Activated CD4-positive, alpha-beta memory T cell treated with anti-CD3 and anti-CD28 coated beads, Interleukin-2, amount 10 ng/mL, durations not matched to agents 7 days and 5 days (primary cell): ENCODE results near the gene NLRX1. TPM values are rescaled to one million over a fixed set of nuclear protein-coding genes. Genes with fewer than 3 reads are reported as not detected.
A peak's percentile ranks its signal among the peaks of the same experiment; 100 is the strongest.
"Not testable (repeated sequence)": the region's sequence is repeated elsewhere in the genome, so short reads cannot be mapped to it uniquely, and the experiment has no call there.

Source experiments
- CTCF ChIA-PET: fragments of 350-600 bp; sonication (Branson Sonifier 250); formaldehyde crosslinking; loops from one replicate; lab custom pipeline; 2021; ENCODE audit warnings: antibody characterized with exemption, inconsistent platforms; lab: Charles Lee
- POLR2A ChIA-PET: fragments of 350-600 bp; sonication (Branson Sonifier 250); formaldehyde crosslinking; loops from one replicate; lab custom pipeline; 2021; ENCODE audit warnings: antibody characterized with exemption; lab: Charles Lee
- DNase-seq: peaks from one replicate; pipeline ENCODE4 v3.0.0-alpha.2; 2020
- H3K27ac Mint-ChIP-seq: one replicate; pipeline ENCODE4 v1.8.0; 2021; ENCODE audit warnings: mild to moderate bottlenecking, mixed read lengths
- H3K27me3 Mint-ChIP-seq: one replicate; pipeline ENCODE4 v1.8.0; 2021; ENCODE audit warnings: mixed read lengths
- H3K36me3 Mint-ChIP-seq: one replicate; pipeline ENCODE4 v1.8.0; 2021; ENCODE audit warnings: low read depth, mixed read lengths
- H3K4me1 Mint-ChIP-seq: one replicate; pipeline ENCODE4 v1.8.0; 2021; ENCODE audit warnings: mixed read lengths
- H3K4me3 Mint-ChIP-seq: one replicate; pipeline ENCODE4 v1.8.0; 2021; ENCODE audit warnings: mild to moderate bottlenecking, mixed read lengths
- H3K9me3 Mint-ChIP-seq: one replicate; pipeline ENCODE4 v1.8.0; 2021; ENCODE audit warnings: mixed read lengths
- total RNA-seq, 2 experiments: library from RNA; stranded (reverse); gene quantifications; one replicate each; pipeline ENCODE4 v1.2.3, GENCODE V29; 2021

The NLRX1 gene
- total RNA-seq, 2 experiments from 2014 or later, result 19.2 to 21.9 TPM

- CTCF ChIA-PET, result interaction anchor here (1.0 to 1.8 kb wide), 5 partner anchors 9 to 162 kb away, joined by 3 to 15 read pairs (median 5); partner anchors contain the start of gene NLRX1
- H3K4me3 Mint-ChIP-seq, result no peak overlapping the region
- no peaks in the 10 kb centered on the region for H3K27me3 Mint-ChIP-seq
- peak overlapping the region; percentile 24 for H3K27ac Mint-ChIP-seq
- H3K9me3 Mint-ChIP-seq, result no peaks in the 10 kb centered on the region
- POLR2A ChIA-PET, result interaction anchor here (1.3 to 1.4 kb wide), 2 partner anchors 9 to 71 kb away, joined by 3 to 11 read pairs; partner anchors contain the start of genes C2CD2L and NLRX1
- peaks cover 22% of the 10 kb centered on the region for H3K36me3 Mint-ChIP-seq
- H3K4me1 Mint-ChIP-seq, result peaks cover 22% of the 10 kb centered on the region
- DNase-seq, result no peak
Observed at GRCh38 chr11:119178166-119178680, 9.7 kb downstream of the NLRX1 start.

DNA sequence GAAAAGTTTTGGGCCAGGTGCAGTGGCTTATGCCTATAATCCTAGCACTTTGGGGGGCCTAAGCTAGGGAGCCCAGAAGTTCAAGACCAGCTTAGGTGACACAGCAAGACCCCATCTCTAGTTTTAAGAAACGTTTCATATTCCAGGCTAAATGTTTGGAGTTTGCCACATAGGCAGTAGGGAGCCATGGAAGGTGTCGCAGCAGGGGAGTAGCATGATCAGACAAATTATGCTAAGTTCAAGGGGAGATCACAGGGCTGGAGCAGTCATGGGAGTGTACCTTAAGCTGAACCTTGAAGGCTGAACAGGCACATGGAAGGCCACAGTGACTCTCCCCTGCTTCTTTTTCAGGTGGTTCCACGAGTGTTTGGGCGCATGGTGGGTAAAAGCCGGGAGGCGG lies 10.8 kb downstream of the NLRX1 start:
- peaks cover 18% of the 10 kb centered on the region for H3K36me3 Mint-ChIP-seq
- no peak for DNase-seq
- H3K27ac Mint-ChIP-seq, result no peak overlapping the region
- CTCF ChIA-PET, result interaction anchor here (0.6 to 1.7 kb wide), 5 partner anchors 10 to 249 kb away, joined by 3 to 7 read pairs (median 3); partner anchors contain the start of genes CBL and NLRX1
- H3K27me3 Mint-ChIP-seq, result no peaks in the 10 kb centered on the region
- no peak overlapping the region for H3K4me3 Mint-ChIP-seq
- POLR2A ChIA-PET, result interaction anchor here (1.6 kb wide), 1 partner anchor 10 kb away, joined by 4 read pairs; the partner anchor contains the start of gene NLRX1
- peaks cover 22% of the 10 kb centered on the region for H3K4me1 Mint-ChIP-seq
- no peaks in the 10 kb centered on the region for H3K9me3 Mint-ChIP-seq

- Mint-ChIP-seq H3K36me3 (peaks cover 16% of the 10 kb centered on the region), H3K4me3 (no peak overlapping the region), H3K27ac (no peak overlapping the region)
Observed at GRCh38 chr11:119179983-119180382, 11.5 kb downstream of the NLRX1 start.

GRCh38 chr11:119180729-119181676 lies 12.5 kb downstream of the NLRX1 start:
- Mint-ChIP-seq H3K27ac (no peak overlapping the region), H3K4me3 (no peak overlapping the region), H3K4me1 (peaks cover 14% of the 10 kb centered on the region), H3K36me3 (peaks cover 9% of the 10 kb centered on the region), H3K27me3 (no peaks in the 10 kb centered on the region), H3K9me3 (no peaks in the 10 kb centered on the region)
- ChIA-PET CTCF (interaction anchor here (1.1 kb wide), 1 partner anchor 140 kb away, joined by 3 read pairs; no protein-coding TSS in a partner anchor), POLR2A (interaction anchor here (1.6 kb wide), 2 partner anchors 12 kb away, joined by 4 read pairs; partner anchors contain the start of gene NLRX1)
- DNase-seq, result no peak

More at GRCh38 chr11:119179983-119180382, 11.5 kb downstream of the NLRX1 start:
- Mint-ChIP-seq H3K9me3 (no peaks in the 10 kb centered on the region), H3K4me1 (peaks cover 22% of the 10 kb centered on the region), H3K27me3 (no peaks in the 10 kb centered on the region)
- DNase-seq, result no peak
- ChIA-PET POLR2A (interaction anchor here (1.6 kb wide), 1 partner anchor 11 kb away, joined by 4 read pairs; the partner anchor contains the start of gene NLRX1), CTCF (interaction anchor here (0.7 to 1.7 kb wide), 4 partner anchors 11 to 141 kb away, joined by 3 to 7 read pairs (median 3); partner anchors contain the start of genes CBL and NLRX1)

DNA sequence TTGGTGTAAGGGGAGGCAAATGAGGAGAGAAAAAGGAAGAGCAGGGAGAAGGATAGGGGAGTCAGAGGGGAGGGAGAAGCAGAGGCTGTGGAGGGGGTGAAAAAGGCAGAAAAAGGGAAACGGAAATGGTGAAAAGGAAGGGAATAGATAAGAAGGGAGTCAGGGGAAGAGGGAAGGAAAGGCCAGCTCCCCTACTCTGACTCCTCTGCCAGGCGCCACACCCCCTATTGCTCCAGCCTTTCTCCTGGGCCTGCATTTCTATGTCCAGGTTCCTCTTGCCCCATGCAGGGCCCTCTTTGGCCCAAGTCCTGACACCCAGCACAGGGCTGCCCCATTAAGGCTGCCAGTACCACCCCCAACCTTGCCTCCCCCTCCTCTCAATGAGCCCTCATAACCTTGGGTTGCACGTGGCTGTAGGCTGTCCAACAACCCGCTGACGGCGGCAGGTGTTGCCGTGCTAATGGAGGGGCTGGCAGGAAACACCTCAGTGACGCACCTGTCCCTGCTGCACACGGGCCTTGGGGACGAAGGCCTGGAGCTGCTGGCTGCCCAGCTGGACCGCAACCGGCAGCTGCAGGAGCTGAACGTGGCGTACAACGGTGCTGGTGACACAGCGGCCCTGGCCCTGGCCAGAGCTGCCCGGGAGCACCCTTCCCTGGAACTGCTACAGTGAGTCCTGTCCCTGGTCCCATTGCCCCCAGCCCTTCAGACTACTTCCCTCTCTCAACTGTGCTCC lies 13.3 kb downstream of the NLRX1 start:
- DNase-seq, result no peak
- Mint-ChIP-seq H3K27me3 (no peaks in the 10 kb centered on the region), H3K9me3 (no peaks in the 10 kb centered on the region), H3K27ac (no peak overlapping the region), H3K4me3 (no peak overlapping the region), H3K36me3 (peaks cover 9% of the 10 kb centered on the region), H3K4me1 (peaks cover 14% of the 10 kb centered on the region)
- ChIA-PET POLR2A (interaction anchor here (1.6 kb wide), 1 partner anchor 13 kb away, joined by 4 read pairs; the partner anchor contains the start of gene NLRX1), CTCF (no interaction called here)

DNA sequence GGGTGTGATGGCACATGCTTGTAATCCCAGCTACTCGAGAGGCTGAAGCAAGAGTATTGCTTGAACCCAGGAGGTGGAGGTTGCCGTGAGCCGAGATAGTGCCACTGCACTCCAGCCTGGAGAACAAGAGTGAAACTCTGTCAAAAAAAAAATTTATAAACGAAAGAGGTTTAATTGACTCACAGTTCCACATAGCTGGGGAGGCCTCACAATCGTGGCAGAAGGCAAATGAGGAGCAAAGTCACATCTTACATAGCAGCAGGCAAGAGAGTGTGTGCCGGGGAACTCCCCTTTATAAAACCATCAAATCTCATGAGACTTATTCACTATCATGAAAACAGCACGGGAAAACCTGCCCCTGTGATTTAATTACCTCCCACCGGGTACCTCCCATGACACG lies 15.9 kb downstream of the NLRX1 start:
- H3K27ac Mint-ChIP-seq, H3K9me3 Mint-ChIP-seq, H3K36me3 Mint-ChIP-seq, POLR2A ChIA-PET, H3K4me1 Mint-ChIP-seq, DNase-seq, H3K27me3 Mint-ChIP-seq, CTCF ChIA-PET, H3K4me3 Mint-ChIP-seq: not testable (repeated sequence)

DNA sequence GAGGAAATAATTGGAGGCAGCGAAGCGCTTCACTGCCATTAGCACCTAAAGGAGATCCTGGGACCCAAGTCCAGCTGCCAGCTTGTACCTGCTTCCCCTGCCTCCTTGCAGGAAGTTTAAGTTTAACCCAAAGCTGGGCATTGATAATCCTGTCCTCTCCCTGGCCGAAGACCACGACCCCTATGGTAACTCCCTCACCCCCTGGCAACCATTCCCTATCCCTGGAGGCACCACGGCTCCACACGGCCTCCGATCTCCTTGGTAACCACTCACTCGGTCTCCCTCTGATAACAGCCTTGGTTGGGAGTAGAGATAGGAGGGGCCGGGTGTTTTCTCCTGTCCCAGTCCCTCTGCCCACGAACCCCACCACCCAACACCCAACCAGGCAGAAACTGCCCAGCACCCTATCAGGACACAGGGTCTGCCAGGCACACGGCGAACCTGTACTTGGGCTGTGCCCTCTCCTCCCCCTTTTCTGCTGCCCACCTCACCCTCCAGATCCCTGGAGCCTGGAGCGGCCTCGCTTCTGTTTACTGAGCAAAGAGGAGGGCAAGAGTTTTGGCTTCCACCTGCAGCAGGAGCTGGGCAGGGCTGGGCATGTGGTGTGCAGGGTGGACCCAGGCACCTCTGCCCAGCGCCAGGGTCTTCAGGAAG lies 17.6 kb downstream of the NLRX1 start:
- H3K4me1 Mint-ChIP-seq, result no peaks in the 10 kb centered on the region
- DNase-seq, result no peak
- H3K4me3 Mint-ChIP-seq, result no peak overlapping the region
- H3K27me3 Mint-ChIP-seq, result no peaks in the 10 kb centered on the region
- no peaks in the 10 kb centered on the region for H3K36me3 Mint-ChIP-seq
- H3K9me3 Mint-ChIP-seq, result no peaks in the 10 kb centered on the region
- ChIA-PET POLR2A (interaction anchor here (0.9 kb wide), 1 partner anchor 17 kb away, joined by 3 read pairs; the partner anchor contains the start of gene NLRX1), CTCF (no interaction called here)
- H3K27ac Mint-ChIP-seq, result no peak overlapping the region

- H3K36me3 Mint-ChIP-seq, result no peaks in the 10 kb centered on the region
- no peaks in the 10 kb centered on the region for H3K9me3 Mint-ChIP-seq
- ChIA-PET CTCF (interaction anchor here (1.5 kb wide), 1 partner anchor 19 kb away, joined by 5 read pairs; the partner anchor contains the start of gene CBL), POLR2A (no interaction called here)
- no peak overlapping the region for H3K4me3 Mint-ChIP-seq
- H3K27ac Mint-ChIP-seq, result no peak overlapping the region
- no peaks in the 10 kb centered on the region for H3K27me3 Mint-ChIP-seq
- H3K4me1 Mint-ChIP-seq, result no peaks in the 10 kb centered on the region
- DNase-seq, result no peak
Observed at GRCh38 chr11:119187123-119187892, 18.8 kb downstream of the NLRX1 start.

GRCh38 chr11:119188067-119188466 lies 19.5 kb downstream of the NLRX1 start:
- ChIA-PET CTCF (interaction anchor here (1.5 kb wide), 1 partner anchor 18 kb away, joined by 5 read pairs; the partner anchor contains the start of gene CBL), POLR2A (no interaction called here)
- H3K9me3 Mint-ChIP-seq, result no peaks in the 10 kb centered on the region
- no peaks in the 10 kb centered on the region for H3K4me1 Mint-ChIP-seq
- no peak overlapping the region for H3K27ac Mint-ChIP-seq
- H3K4me3 Mint-ChIP-seq, result no peak overlapping the region
- no peaks in the 10 kb centered on the region for H3K36me3 Mint-ChIP-seq
- no peak for DNase-seq
- no peaks in the 10 kb centered on the region for H3K27me3 Mint-ChIP-seq

GRCh38 chr11:119188887-119189286 lies 20.4 kb downstream of the NLRX1 start:
- no peak for DNase-seq
- Mint-ChIP-seq H3K27ac (no peak overlapping the region), H3K27me3 (no peaks in the 10 kb centered on the region), H3K9me3 (no peaks in the 10 kb centered on the region), H3K36me3 (no peaks in the 10 kb centered on the region), H3K4me3 (no peak overlapping the region), H3K4me1 (no peaks in the 10 kb centered on the region)
- CTCF ChIA-PET, result interaction anchor here (1.3 to 1.5 kb wide), 2 partner anchors 14 to 17 kb away, joined by 3 to 5 read pairs; partner anchors contain the start of gene CBL
- POLR2A ChIA-PET, result interaction anchor here (1.3 kb wide), 1 partner anchor 20 kb away, joined by 3 read pairs; the partner anchor contains the start of gene NLRX1

GRCh38 chr11:119189393-119189792 lies 20.9 kb downstream of the NLRX1 start:
- POLR2A ChIA-PET, result interaction anchor here (1.3 kb wide), 1 partner anchor 20 kb away, joined by 3 read pairs; the partner anchor contains the start of gene NLRX1
- Mint-ChIP-seq H3K27ac (no peak overlapping the region), H3K4me3 (no peak overlapping the region), H3K9me3 (no peaks in the 10 kb centered on the region), H3K27me3 (no peaks in the 10 kb centered on the region), H3K4me1 (no peaks in the 10 kb centered on the region), H3K36me3 (no peaks in the 10 kb centered on the region)
- CTCF ChIA-PET, result interaction anchor here (1.3 kb wide), 1 partner anchor 13 kb away, joined by 3 read pairs; no protein-coding TSS in a partner anchor
- DNase-seq, result no peak
